Sigmoid colon (tissue), 4 donors: ENCODE measurements around the gene ATXN7.

Experiments
- EP300 ChIP-seq, 4 donors: sonication (generic); formaldehyde crosslinking; IDR thresholded peaks; one replicate each; pipeline ENCODE4 v1.6.1; 2017; ENCODE audit warnings: antibody characterized with exemption in 4 of 4
- POLR2A ChIP-seq, 2 donors: fragments of 450-650 bp; IDR thresholded peaks; one replicate each; pipeline ENCODE4 v1.6.1; 2016; ENCODE audit warnings: antibody characterized with exemption in 2 of 2, mild to moderate bottlenecking in 2 of 2, moderate library complexity in 2 of 2
- POLR2AphosphoS5 ChIP-seq, 4 donors: sonication (generic); formaldehyde crosslinking; IDR thresholded peaks; one replicate each; pipeline ENCODE4 v1.6.1; 2017; ENCODE audit warnings: antibody characterized with exemption in 4 of 4
- TF ChIP-seq, protein P1 (sequence below), 4 experiments: fragments of 450-650 bp in 3 of 4; fragments of 200-600 bp in 1 of 4; IDR thresholded peaks; one replicate each; pipeline ENCODE4 v1.5.1; 2016 to 2019; ENCODE audit warnings: antibody characterized with exemption in 4 of 4, mild to moderate bottlenecking in 3 of 4, moderate library complexity in 2 of 4

DNA sequence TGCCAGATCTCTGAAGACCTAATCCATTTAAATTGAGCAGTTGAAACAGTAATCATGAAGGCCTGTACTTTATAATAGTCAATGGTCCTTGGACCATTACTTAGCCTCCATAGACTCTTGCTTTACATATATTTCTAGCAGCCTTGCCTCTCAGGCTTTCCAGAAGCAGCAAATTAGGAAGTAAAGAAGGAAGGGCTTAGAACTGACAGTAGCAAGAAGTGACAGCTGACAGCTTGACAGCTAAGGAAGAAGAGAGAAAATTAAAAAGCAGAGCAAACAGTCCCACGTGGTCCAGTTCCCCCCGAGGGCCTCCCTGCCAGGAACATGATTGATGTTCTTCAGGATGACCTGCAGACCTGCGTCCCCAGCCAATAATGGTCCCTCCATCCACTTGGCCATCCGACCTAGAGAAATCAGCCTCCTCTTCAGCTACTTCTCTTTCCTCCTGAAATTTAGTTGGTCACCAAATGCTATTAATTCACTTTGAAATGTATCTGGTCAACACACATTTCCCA is 174.6 kb downstream of the ATXN7 start:
- TF ChIP-seq, protein P1, sequence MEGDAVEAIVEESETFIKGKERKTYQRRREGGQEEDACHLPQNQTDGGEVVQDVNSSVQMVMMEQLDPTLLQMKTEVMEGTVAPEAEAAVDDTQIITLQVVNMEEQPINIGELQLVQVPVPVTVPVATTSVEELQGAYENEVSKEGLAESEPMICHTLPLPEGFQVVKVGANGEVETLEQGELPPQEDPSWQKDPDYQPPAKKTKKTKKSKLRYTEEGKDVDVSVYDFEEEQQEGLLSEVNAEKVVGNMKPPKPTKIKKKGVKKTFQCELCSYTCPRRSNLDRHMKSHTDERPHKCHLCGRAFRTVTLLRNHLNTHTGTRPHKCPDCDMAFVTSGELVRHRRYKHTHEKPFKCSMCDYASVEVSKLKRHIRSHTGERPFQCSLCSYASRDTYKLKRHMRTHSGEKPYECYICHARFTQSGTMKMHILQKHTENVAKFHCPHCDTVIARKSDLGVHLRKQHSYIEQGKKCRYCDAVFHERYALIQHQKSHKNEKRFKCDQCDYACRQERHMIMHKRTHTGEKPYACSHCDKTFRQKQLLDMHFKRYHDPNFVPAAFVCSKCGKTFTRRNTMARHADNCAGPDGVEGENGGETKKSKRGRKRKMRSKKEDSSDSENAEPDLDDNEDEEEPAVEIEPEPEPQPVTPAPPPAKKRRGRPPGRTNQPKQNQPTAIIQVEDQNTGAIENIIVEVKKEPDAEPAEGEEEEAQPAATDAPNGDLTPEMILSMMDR (IDR thresholded peaks at IDR 0.05) = no peak
- TF ChIP-seq POLR2AphosphoS5 (IDR thresholded peaks at IDR 0.05) (no peak), POLR2A (IDR thresholded peaks at IDR 0.05) (no peak), EP300 (IDR thresholded peaks at IDR 0.05) (no peak)
